ENCODE measurements around the gene TPRA1.

TPRA1 gene

DNA sequence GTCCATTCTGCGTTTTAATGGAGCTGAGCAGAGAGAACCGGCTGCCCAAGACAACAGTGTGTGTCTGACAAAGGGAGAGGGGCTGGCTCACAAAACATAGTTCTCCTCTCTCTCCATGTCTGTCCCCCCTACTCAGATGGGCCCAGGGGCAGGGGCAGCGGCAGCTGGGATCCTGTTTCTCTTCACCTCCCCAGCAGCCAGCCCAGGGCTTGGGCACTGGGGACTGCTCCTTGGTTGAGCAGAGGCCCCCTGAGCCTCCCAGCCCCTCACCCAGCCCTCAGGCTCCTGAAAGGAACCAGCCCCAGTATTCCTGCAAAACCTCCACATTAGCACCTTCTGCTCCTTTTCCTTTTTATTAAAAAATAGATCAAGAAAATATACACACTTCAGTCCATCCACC, 17.8 kb downstream of the TPRA1 start:
- no peak for FAIRE-seq
- TF ChIP-seq POLR2A (IDR thresholded peaks at IDR 0.05; ENCODE audit: low read depth, low read length) (no peak), POLR2AphosphoS5 (IDR thresholded peaks at IDR 0.05; ENCODE audit: low read depth, low read length) (no peak), TAF1 (IDR thresholded peaks at IDR 0.05; ENCODE audit: low read depth, low read length) (no peak), PAX5 (IDR thresholded peaks at IDR 0.05; ENCODE audit: insufficient read depth, low read length, severe bottlenecking) (no peak), SPI1 (IDR thresholded peaks at IDR 0.05; ENCODE audit: low read depth, low read length) (no peak), POU2F2 (IDR thresholded peaks at IDR 0.05; ENCODE audit: low read depth, low read length) (no peak)
- no peak for DNase-seq (ENCODE audit: insufficient read length, low spot score)

DNA sequence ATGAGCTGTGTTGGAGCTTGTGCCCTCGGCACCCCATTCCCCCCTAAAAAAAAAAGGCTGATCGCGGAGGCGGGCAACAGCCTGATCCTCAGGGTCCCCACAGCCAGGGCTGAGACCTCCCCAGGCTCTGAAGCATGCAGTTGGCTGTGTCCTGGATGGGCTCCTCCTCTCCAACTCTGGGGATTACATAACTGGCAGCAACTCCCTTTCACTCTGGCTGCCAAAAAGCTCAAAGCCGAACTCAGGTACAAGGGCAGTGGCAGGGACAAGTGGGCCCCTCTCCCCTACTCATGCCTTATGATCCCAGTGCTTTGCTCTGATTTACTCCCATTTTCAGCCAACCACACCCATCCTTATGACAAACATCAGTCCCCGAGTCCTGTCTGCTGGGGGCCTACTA, 18.3 kb downstream of the TPRA1 start:
- FAIRE-seq = no peak
- DNase-seq (ENCODE audit: insufficient read length, low spot score) = no peak
- TF ChIP-seq SPI1 (IDR thresholded peaks at IDR 0.05; ENCODE audit: low read depth, low read length) (no peak), TAF1 (IDR thresholded peaks at IDR 0.05; ENCODE audit: low read depth, low read length) (no peak), POLR2A (IDR thresholded peaks at IDR 0.05; ENCODE audit: low read depth, low read length) (no peak), POLR2AphosphoS5 (IDR thresholded peaks at IDR 0.05; ENCODE audit: low read depth, low read length) (no peak), PAX5 (IDR thresholded peaks at IDR 0.05; ENCODE audit: insufficient read depth, low read length, severe bottlenecking) (no peak), POU2F2 (IDR thresholded peaks at IDR 0.05; ENCODE audit: low read depth, low read length) (no peak)

GRCh38 chr3:127570520-127570919, 20.0 kb downstream of the TPRA1 start:
- FAIRE-seq = no peak
- no peak for TF ChIP-seq PAX5 (IDR thresholded peaks at IDR 0.05; ENCODE audit: insufficient read depth, low read length, severe bottlenecking)
- no peak for TF ChIP-seq SPI1 (IDR thresholded peaks at IDR 0.05; ENCODE audit: low read depth, low read length)
- TF ChIP-seq POU2F2 (IDR thresholded peaks at IDR 0.05; ENCODE audit: low read depth, low read length) = no peak
- TF ChIP-seq TAF1 (IDR thresholded peaks at IDR 0.05; ENCODE audit: low read depth, low read length) = no peak
- no peak for TF ChIP-seq POLR2AphosphoS5 (IDR thresholded peaks at IDR 0.05; ENCODE audit: low read depth, low read length)
- TF ChIP-seq POLR2A (IDR thresholded peaks at IDR 0.05; ENCODE audit: low read depth, low read length) = no peak
- no peak for DNase-seq (ENCODE audit: insufficient read length, low spot score)

GRCh38 chr3:127569160-127569559, 21.4 kb downstream of the TPRA1 start:
- no peak for FAIRE-seq
- no peak for DNase-seq (ENCODE audit: insufficient read length, low spot score)
- TF ChIP-seq POLR2AphosphoS5 (IDR thresholded peaks at IDR 0.05; ENCODE audit: low read depth, low read length) (peak; percentile 31; the same call in 1 of the 2 replicates), POU2F2 (IDR thresholded peaks at IDR 0.05; ENCODE audit: low read depth, low read length) (no peak), TAF1 (IDR thresholded peaks at IDR 0.05; ENCODE audit: low read depth, low read length) (no peak)

GRCh38 chr3:127568586-127568985, 21.9 kb downstream of the TPRA1 start:
- no peak for DNase-seq (ENCODE audit: insufficient read length, low spot score)
- TF ChIP-seq PAX5 (IDR thresholded peaks at IDR 0.05; ENCODE audit: insufficient read depth, low read length, severe bottlenecking) = no peak
- TF ChIP-seq POLR2AphosphoS5 (IDR thresholded peaks at IDR 0.05; ENCODE audit: low read depth, low read length) = no peak
- TF ChIP-seq SPI1 (IDR thresholded peaks at IDR 0.05; ENCODE audit: low read depth, low read length) = no peak
- no peak for TF ChIP-seq TAF1 (IDR thresholded peaks at IDR 0.05; ENCODE audit: low read depth, low read length)
- no peak for TF ChIP-seq POLR2A (IDR thresholded peaks at IDR 0.05; ENCODE audit: low read depth, low read length)
- TF ChIP-seq POU2F2 (IDR thresholded peaks at IDR 0.05; ENCODE audit: low read depth, low read length) = no peak
- no peak for FAIRE-seq

DNA sequence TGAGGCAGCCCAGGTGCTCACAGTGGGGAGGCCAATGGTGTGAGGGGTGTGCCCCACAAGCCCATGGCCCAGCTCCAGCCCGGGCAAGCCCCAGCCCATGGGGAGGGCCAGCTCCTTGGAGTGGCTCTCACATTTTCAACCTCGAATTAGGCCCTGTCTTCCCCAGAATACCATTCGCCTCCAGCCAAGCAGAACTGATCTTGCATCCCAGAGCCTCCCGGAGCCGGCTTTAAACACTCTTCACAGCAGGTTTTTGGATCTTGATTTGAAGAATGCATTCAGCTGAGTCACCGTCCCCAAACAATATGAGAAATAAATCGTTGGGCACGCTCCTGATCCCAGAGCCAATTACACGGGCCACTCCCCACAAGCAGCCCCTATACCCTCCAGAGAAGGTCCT, 23.7 kb downstream of the TPRA1 start:
- no peak for FAIRE-seq
- no peak for DNase-seq (ENCODE audit: insufficient read length, low spot score)
- TF ChIP-seq PAX5 (IDR thresholded peaks at IDR 0.05; ENCODE audit: insufficient read depth, low read length, severe bottlenecking) = no peak
- no peak for TF ChIP-seq POU2F2 (IDR thresholded peaks at IDR 0.05; ENCODE audit: low read depth, low read length)
- TF ChIP-seq SPI1 (IDR thresholded peaks at IDR 0.05; ENCODE audit: low read depth, low read length) = no peak
- TF ChIP-seq POLR2A (IDR thresholded peaks at IDR 0.05; ENCODE audit: low read depth, low read length) = no peak
- no peak for TF ChIP-seq POLR2AphosphoS5 (IDR thresholded peaks at IDR 0.05; ENCODE audit: low read depth, low read length)
- TF ChIP-seq TAF1 (IDR thresholded peaks at IDR 0.05; ENCODE audit: low read depth, low read length) = no peak

- TF ChIP-seq POLR2A (IDR thresholded peaks at IDR 0.05; ENCODE audit: low read depth, low read length) = no peak
- TF ChIP-seq TAF1 (IDR thresholded peaks at IDR 0.05; ENCODE audit: low read depth, low read length) = no peak
- TF ChIP-seq SPI1 (IDR thresholded peaks at IDR 0.05; ENCODE audit: low read depth, low read length) = no peak
- TF ChIP-seq POLR2AphosphoS5 (IDR thresholded peaks at IDR 0.05; ENCODE audit: low read depth, low read length) = no peak
- no peak for TF ChIP-seq POU2F2 (IDR thresholded peaks at IDR 0.05; ENCODE audit: low read depth, low read length)
- TF ChIP-seq PAX5 (IDR thresholded peaks at IDR 0.05; ENCODE audit: insufficient read depth, low read length, severe bottlenecking) = no peak
- DNase-seq (ENCODE audit: insufficient read length, low spot score) (no peak), FAIRE-seq (no peak)
These were observed 24.8 kb downstream of the TPRA1 start for GRCh38 chr3:127565711-127566110.

- no peak for DNase-seq (ENCODE audit: insufficient read length, low spot score)
- FAIRE-seq = peak; percentile 38
- TF ChIP-seq SPI1 (IDR thresholded peaks at IDR 0.05; ENCODE audit: low read depth, low read length) = no peak
- TF ChIP-seq POU2F2 (IDR thresholded peaks at IDR 0.05; ENCODE audit: low read depth, low read length) = no peak
- no peak for TF ChIP-seq POLR2A (IDR thresholded peaks at IDR 0.05; ENCODE audit: low read depth, low read length)
- TF ChIP-seq PAX5 (IDR thresholded peaks at IDR 0.05; ENCODE audit: insufficient read depth, low read length, severe bottlenecking) = no peak
- TF ChIP-seq POLR2AphosphoS5 (IDR thresholded peaks at IDR 0.05; ENCODE audit: low read depth, low read length) = no peak
- TF ChIP-seq TAF1 (IDR thresholded peaks at IDR 0.05; ENCODE audit: low read depth, low read length) = no peak
These were observed 30.3 kb downstream of the TPRA1 start for GRCh38 chr3:127560051-127560787.

DNA sequence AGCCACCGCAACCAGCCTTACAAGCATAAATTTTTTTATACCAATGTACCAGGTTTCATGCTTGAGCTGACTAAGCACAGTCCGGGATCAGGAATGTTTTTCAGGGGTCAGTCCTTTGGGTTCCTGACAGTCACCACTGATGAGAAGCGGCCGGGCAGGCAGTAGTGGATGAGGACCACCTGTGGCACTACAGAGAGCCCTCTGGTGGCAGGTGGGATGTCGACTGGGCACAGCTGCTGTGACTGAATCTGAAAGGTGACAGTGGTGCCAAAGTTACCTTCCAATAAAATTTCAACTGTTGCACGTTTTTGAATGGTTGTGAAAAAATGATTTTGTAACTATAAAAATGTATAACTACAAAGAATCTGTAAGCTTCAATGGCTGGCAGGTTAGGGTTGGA, 34.0 kb downstream of the TPRA1 start:
- FAIRE-seq (no peak), DNase-seq (ENCODE audit: insufficient read length, low spot score) (no peak)

More for the DNA sequence above, 34.0 kb downstream of the TPRA1 start:
- TF ChIP-seq POLR2A (IDR thresholded peaks at IDR 0.05; ENCODE audit: low read depth, low read length) = no peak
- TF ChIP-seq PAX5 (IDR thresholded peaks at IDR 0.05; ENCODE audit: insufficient read depth, low read length, severe bottlenecking) = no peak
- TF ChIP-seq SPI1 (IDR thresholded peaks at IDR 0.05; ENCODE audit: low read depth, low read length) = no peak
- no peak for TF ChIP-seq POLR2AphosphoS5 (IDR thresholded peaks at IDR 0.05; ENCODE audit: low read depth, low read length)
- TF ChIP-seq POU2F2 (IDR thresholded peaks at IDR 0.05; ENCODE audit: low read depth, low read length) = no peak
- no peak for TF ChIP-seq TAF1 (IDR thresholded peaks at IDR 0.05; ENCODE audit: low read depth, low read length)

Measured in GM12891 (cell line).